HuH-7 (cell line): ENCODE results near the gene PHKG1.
"Not testable (repeated sequence)": the region's sequence is repeated elsewhere in the genome, so short reads cannot be mapped to it uniquely, and the experiment has no call there.

Experiments
- DNase-seq: peaks from one replicate; pipeline ENCODE4 v3.0.0; 2011; ENCODE audit warnings: low spot score

The PHKG1 gene

GRCh38 chr7:56092789-56093531 is at the start of gene PHKG1:
Gene PHKG1 (minus strand): TSS chr7:56092952. CDS start chr7:56088941, 4,011 bp downstream.
- peak; percentile 74 for DNase-seq

- DNase-seq: not testable (repeated sequence)
Measured at GRCh38 chr7:56131062-56131461, 38.3 kb upstream of the PHKG1 start.

GRCh38 chr7:56127241-56127975 is 34.7 kb upstream of the PHKG1 start:
- no peak for DNase-seq

GRCh38 chr7:56125831-56126230 is 33.1 kb upstream of the PHKG1 start:
- no peak for DNase-seq

GRCh38 chr7:56124981-56125380 is 32.2 kb upstream of the PHKG1 start:
- DNase-seq: no peak

- DNase-seq: no peak
Measured at GRCh38 chr7:56121440-56121839, 28.7 kb upstream of the PHKG1 start.

GRCh38 chr7:56115852-56116538 is 23.2 kb upstream of the PHKG1 start, which contains the start of gene NUPR2:
Gene NUPR2 (minus strand): TSS chr7:56116417. CDS start chr7:56116314, 103 bp downstream.
- DNase-seq: no peak

GRCh38 chr7:56112244-56112643 is 19.5 kb upstream of the PHKG1 start:
- DNase-seq: not testable (repeated sequence)

- DNase-seq: no peak
Measured at GRCh38 chr7:56110611-56111010, 17.9 kb upstream of the PHKG1 start.

- no peak for DNase-seq
Measured at GRCh38 chr7:56107954-56108258, 15.2 kb upstream of the PHKG1 start.

GRCh38 chr7:56106108-56107073 is 13.6 kb upstream of the PHKG1 start, which contains the start of gene CHCHD2:
Gene CHCHD2 (minus strand): TSS chr7:56106476. CDS start chr7:56106413, 63 bp downstream.
- DNase-seq: peak; percentile 98

GRCh38 chr7:56105508-56105907 is 12.8 kb upstream of the PHKG1 start:
- DNase-seq: no peak

- not testable (repeated sequence) for DNase-seq
Measured at GRCh38 chr7:56104138-56104537, 11.4 kb upstream of the PHKG1 start.

GRCh38 chr7:56099653-56100052 is 6.9 kb upstream of the PHKG1 start:
- DNase-seq: no peak

GRCh38 chr7:56098187-56099008 is 5.6 kb upstream of the PHKG1 start:
- not testable (repeated sequence) for DNase-seq

- DNase-seq: no peak
Measured at GRCh38 chr7:56097700-56098099, 4.9 kb upstream of the PHKG1 start.

- not testable (repeated sequence) for DNase-seq
Measured at GRCh38 chr7:56092388-56092787, 364 bp downstream of the PHKG1 start.

GRCh38 chr7:56091591-56091990 is 1.2 kb downstream of the PHKG1 start:
- DNase-seq: no peak

GRCh38 chr7:56087445-56087844 is 5.3 kb downstream of the PHKG1 start:
- no peak for DNase-seq

- no peak for DNase-seq
Measured at GRCh38 chr7:56086761-56087160, 6.0 kb downstream of the PHKG1 start.
